Measurements from ENCODE around the gene THSD4. TPM values are rescaled to one million over a fixed set of nuclear protein-coding genes. Genes with fewer than 3 reads are reported as not detected.

THSD4 gene
- polyA plus RNA-seq, 2 of the 4 experiments (the other 2 are of a cell fraction) = 15.8 to 40.7 TPM

DNA sequence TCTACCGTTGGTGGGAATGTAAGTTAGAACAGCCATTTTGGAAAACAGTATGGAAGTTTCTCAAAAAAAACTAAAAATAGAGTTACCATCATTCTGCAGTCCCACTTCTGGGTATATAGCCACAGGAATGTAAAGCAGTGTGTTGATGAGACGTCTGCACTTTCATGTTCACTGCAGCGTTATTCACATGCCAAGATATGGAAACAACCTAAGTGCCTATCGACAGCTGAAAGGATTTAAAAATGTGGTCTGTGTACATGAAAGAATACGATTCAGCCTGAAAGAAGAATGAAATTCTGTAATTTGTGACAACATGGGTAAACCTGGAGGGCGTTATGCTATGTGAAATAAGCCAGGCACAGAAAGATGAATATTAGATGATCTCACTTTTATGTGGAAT is 157.7 kb downstream of the THSD4 start:
- H3K27ac ChIP-seq = peak overlapping the region; percentile 64 to 81; a peak in 5 of 6 replicates
- FAIRE-seq (no peak), DNase-seq (ENCODE audit: low read depth in 1 of 2, low spot score in 1 of 2) (no peak), ATAC-seq (no peak)
- H3K4me3 ChIP-seq = no peak overlapping the region
- ChIA-PET CTCF (interaction anchor here (0.7 to 1.3 kb wide), 2 partner anchors 18 to 71 kb away, joined by 3 to 4 read pairs; no protein-coding TSS in a partner anchor), POLR2A (interaction anchor here (0.7 kb wide), 1 partner anchor 34 kb away, joined by 4 read pairs; no protein-coding TSS in a partner anchor)
- no peak for TF ChIP-seq E2F6 (IDR thresholded peaks at IDR 0.05; ENCODE audit: borderline replicate concordance, low read depth)
- no peak for TF ChIP-seq NFE2L2 (conservative IDR thresholded peaks at IDR 0.05; ENCODE audit: low read length)
- TF ChIP-seq FOSL2 (IDR thresholded peaks at IDR 0.05) = no peak
- TF ChIP-seq FOSL2 (CRISPR knock-in tag; IDR thresholded peaks at IDR 0.05) = no peak
- no peak for TF ChIP-seq MYC (IDR thresholded peaks at IDR 0.05; ENCODE audit: borderline replicate concordance, low read length)
- TF ChIP-seq TFCP2L1 (CRISPR knock-in tag; IDR thresholded peaks at IDR 0.05) = no peak
- no peak for TF ChIP-seq CBX8 (IDR thresholded peaks at IDR 0.05)
- no peak for TF ChIP-seq ZC3H11A (IDR thresholded peaks at IDR 0.05)
- no peak for TF ChIP-seq TP53 (CRISPR knock-in tag; IDR thresholded peaks at IDR 0.05)
- TF ChIP-seq POLR2A (IDR thresholded peaks at IDR 0.05; ENCODE audit: low read length) = no peak
- TF ChIP-seq RNF2 (IDR thresholded peaks at IDR 0.05; ENCODE audit: borderline replicate concordance, low read depth) = no peak
- no peak for TF ChIP-seq MAFK (IDR thresholded peaks at IDR 0.05; ENCODE audit: partially characterized antibody)
- no peak for TF ChIP-seq ZNF302 (CRISPR knock-in tag; IDR thresholded peaks at IDR 0.05)
- TF ChIP-seq ZSCAN20 (CRISPR knock-in tag; IDR thresholded peaks at IDR 0.05) = no peak
- no peak for TF ChIP-seq FOSB (CRISPR knock-in tag; IDR thresholded peaks at IDR 0.05)
- TF ChIP-seq ATOH8 (CRISPR knock-in tag; IDR thresholded peaks at IDR 0.05; ENCODE audit: low read depth) = no peak
- no peak for TF ChIP-seq SMC3 (IDR thresholded peaks at IDR 0.05)
- TF ChIP-seq RCOR1 (IDR thresholded peaks at IDR 0.05; ENCODE audit: low read depth, low read length) = no peak
- peaks cover 51% of the 10 kb centered on the region for H3K4me1 ChIP-seq
- 92% methylated on average over 6 of the region's 6 CpGs for WGBS (ENCODE audit: missing lambda C conversion rate)
- H3K9me3 ChIP-seq = peaks cover 8% of the 10 kb centered on the region; the same call in 2 of the 3 replicates
- H3K4me2 ChIP-seq = no peak overlapping the region

GRCh38 chr15:71273731-71274447 is 158.6 kb downstream of the THSD4 start:
- ATAC-seq (peak; percentile 27 to 49; a peak in 5 of 6 replicates), DNase-seq (ENCODE audit: low read depth in 1 of 2, low spot score in 1 of 2) (no peak), FAIRE-seq (no peak)
- Histone ChIP-seq H3K9me3 (peaks cover 8% of the 10 kb centered on the region; the same call in 2 of the 3 replicates), H3K4me3 (no peak overlapping the region), H3K4me2 (peak overlapping the region; percentile 56), H3K27ac (peak overlapping the region; percentile 81 to 88), H3K4me1 (peaks cover 60% of the 10 kb centered on the region)
- no peak for TF ChIP-seq ZC3H11A (IDR thresholded peaks at IDR 0.05)
- no peak for TF ChIP-seq POLR2A (IDR thresholded peaks at IDR 0.05; ENCODE audit: low read length)
- TF ChIP-seq CHD4 (IDR thresholded peaks at IDR 0.05; ENCODE audit: borderline replicate concordance) = no peak
- no peak for TF ChIP-seq RCOR1 (IDR thresholded peaks at IDR 0.05; ENCODE audit: low read depth, low read length)
- TF ChIP-seq HEYL (CRISPR knock-in tag; IDR thresholded peaks at IDR 0.05) = peak; percentile 56; the same call in 1 of the 2 replicates
- WGBS (ENCODE audit: missing lambda C conversion rate) = 92% methylated on average over 3 of the region's 3 CpGs
- ChIA-PET POLR2A (no interaction called here), CTCF (interaction anchor here (0.7 to 1.9 kb wide), 6 partner anchors 10 to 158 kb away, joined by 3 to 6 read pairs (median 4); partner anchors contain the start of gene THSD4)

GRCh38 chr15:71274448-71274798 is 159.2 kb downstream of the THSD4 start:
- DNase-seq (ENCODE audit: low read depth in 1 of 2, low spot score in 1 of 2) (no peak), ATAC-seq (no peak; a peak in 1 of 6 replicates), FAIRE-seq (no peak)
- Histone ChIP-seq H3K4me1 (peaks cover 63% of the 10 kb centered on the region), H3K4me3 (no peak overlapping the region), H3K9me3 (peaks cover 8% of the 10 kb centered on the region; the same call in 2 of the 3 replicates), H3K4me2 (peak overlapping the region; percentile 56), H3K27ac (peak overlapping the region; percentile 81 to 88)
- POLR2A ChIA-PET = no interaction called here
- CTCF ChIA-PET = interaction anchor here (1.0 to 1.9 kb wide), 6 partner anchors 10 to 159 kb away, joined by 3 to 6 read pairs (median 4); partner anchors contain the start of gene THSD4
- 80% methylated on average over 1 of the region's 1 CpG for WGBS (ENCODE audit: missing lambda C conversion rate)
- no peak for TF ChIP-seq JUNB (IDR thresholded peaks at IDR 0.05)
- no peak for TF ChIP-seq CBX8 (IDR thresholded peaks at IDR 0.05)
- no peak for TF ChIP-seq HOXA7 (CRISPR knock-in tag; IDR thresholded peaks at IDR 0.05)
- no peak for TF ChIP-seq HOXB5 (CRISPR knock-in tag; IDR thresholded peaks at IDR 0.05)
- TF ChIP-seq ZSCAN20 (CRISPR knock-in tag; IDR thresholded peaks at IDR 0.05) = no peak
- TF ChIP-seq CBX2 (IDR thresholded peaks at IDR 0.05; ENCODE audit: borderline replicate concordance, low read depth) = no peak
- no peak for TF ChIP-seq TFCP2L1 (CRISPR knock-in tag; IDR thresholded peaks at IDR 0.05)
- TF ChIP-seq RFX5 (IDR thresholded peaks at IDR 0.05) = no peak
- TF ChIP-seq ZNF302 (CRISPR knock-in tag; IDR thresholded peaks at IDR 0.05) = no peak
- TF ChIP-seq NPAS2 (CRISPR knock-in tag; IDR thresholded peaks at IDR 0.05; ENCODE audit: borderline replicate concordance) = no peak
- no peak for TF ChIP-seq MAX (IDR thresholded peaks at IDR 0.05)
- no peak for TF ChIP-seq BCL3 (IDR thresholded peaks at IDR 0.05)
- no peak for TF ChIP-seq ZFP36 (IDR thresholded peaks at IDR 0.05; ENCODE audit: borderline replicate concordance, partially characterized antibody)
- no peak for TF ChIP-seq MYC (IDR thresholded peaks at IDR 0.05; ENCODE audit: borderline replicate concordance, low read length)

Measured in A549 (cell line).